CD4-positive, alpha-beta T cell (primary cell): ENCODE measurements around the gene IRAK4. TPM values are rescaled to one million over a fixed set of nuclear protein-coding genes. Genes with fewer than 3 reads are reported as not detected.

Source experiments
- ATAC-seq: fragments of 200-7000 bp; cut with Tn5 transposase; one replicate; pipeline ENCODE4 v1.10.0; 2022; ENCODE audit warnings: mild to moderate bottlenecking; ENCODE audit not compliant: poor library complexity
- CTCF ChIA-PET: fragments of 350-600 bp; sonication (Branson Sonifier 250); formaldehyde crosslinking; loops from one replicate; lab custom pipeline; 2021; ENCODE audit warnings: antibody characterized with exemption, inconsistent platforms; lab: Charles Lee
- POLR2A ChIA-PET: fragments of 350-600 bp; sonication (Branson Sonifier 250); formaldehyde crosslinking; loops from one replicate; lab custom pipeline; 2021; ENCODE audit warnings: antibody characterized with exemption, inconsistent platforms; lab: Charles Lee
- DNase-seq, 14 experiments: peaks; one replicate each; pipeline ENCODE4 v3.0.0-alpha.2; 2013 to 2020; ENCODE audit warnings: mixed read lengths in 2 of 14
- H3K27ac ChIP-seq, 2 donors: one replicate each; pipeline versions ENCODE4 v1.5.1 to v1.7.0; 2013; ENCODE audit warnings: low read length in 2 of 2, low read depth in 1 of 2, mild to moderate bottlenecking in 1 of 2
- H3K27me3 ChIP-seq, 2 experiments: 1 replicate in 1 of 2; 2 replicates in 1 of 2; pipeline versions ENCODE4 v1.6.1 to v1.7.0; 2013; ENCODE audit warnings: low read length in 2 of 2, control low read depth in 1 of 2, mild to moderate bottlenecking in 1 of 2, moderate library complexity in 1 of 2; ENCODE audit not compliant: insufficient read depth in 2 of 2, control insufficient read depth in 1 of 2
- H3K36me3 ChIP-seq: one replicate; pipeline ENCODE4 v1.6.1; 2013; ENCODE audit warnings: low read length, control low read depth; ENCODE audit not compliant: insufficient read depth
- H3K4me1 ChIP-seq: one replicate; pipeline ENCODE4 v1.6.1; 2013; ENCODE audit warnings: low read length, control low read depth; ENCODE audit not compliant: insufficient read depth
- H3K4me3 ChIP-seq: one replicate; pipeline ENCODE4 v1.5.1; 2013; ENCODE audit warnings: mild to moderate bottlenecking, low read length, moderate library complexity
- H3K9me3 ChIP-seq, 2 experiments: 1 replicate in 1 of 2; 2 replicates in 1 of 2; pipeline versions ENCODE4 v1.6.1 to v1.7.0; 2013; ENCODE audit warnings: low read length in 2 of 2, mild to moderate bottlenecking in 2 of 2, control low read depth in 1 of 2, moderate library complexity in 1 of 2; ENCODE audit not compliant: control insufficient read depth in 1 of 2, insufficient read depth in 1 of 2
- H3K27ac Mint-ChIP-seq: one replicate; pipeline ENCODE4 v1.8.0; 2020; ENCODE audit warnings: mixed read lengths
- H3K27me3 Mint-ChIP-seq: one replicate; pipeline ENCODE4 v1.8.0; 2021; ENCODE audit warnings: mixed read lengths
- H3K36me3 Mint-ChIP-seq: one replicate; pipeline ENCODE4 v1.8.0; 2021; ENCODE audit warnings: low read depth, mixed read lengths
- H3K4me1 Mint-ChIP-seq: one replicate; pipeline ENCODE4 v1.8.0; 2021; ENCODE audit warnings: low read depth, mixed read lengths
- H3K4me3 Mint-ChIP-seq: one replicate; pipeline ENCODE4 v1.8.0; 2020; ENCODE audit warnings: mild to moderate bottlenecking, mixed read lengths
- H3K9me3 Mint-ChIP-seq: one replicate; pipeline ENCODE4 v1.8.0; 2020; ENCODE audit warnings: mixed read lengths
- CTCF ChIP-seq: fragments of 200-600 bp; IDR thresholded peaks from one replicate; pipeline ENCODE4 v1.8.0; 2022; ENCODE audit warnings: antibody characterized with exemption, mild to moderate bottlenecking
- intact Hi-C, 2 experiments: fragments of 100-400 bp; cut with DNase I in 1 of 2; cut with micrococcal nuclease in 1 of 2; formaldehyde crosslinking; loops; one replicate each; pipeline versions ENCODE4 v1.15.1 to v1.9.0; 2023 to 2025; cut with DNase I, micrococcal nuclease
- total RNA-seq, 174 experiments: library from RNA in 2 of 174; stranded (reverse) in 2 of 174; gene quantifications; one replicate each; pipeline ENCODE4 v1.2.3 and lab custom pipeline; 2021 to 2026

IRAK4 gene
- total RNA-seq, 2 experiments from 2014 or later = 27.3 to 29.0 TPM

- ATAC-seq (no peak), DNase-seq (no peak)
- CTCF ChIA-PET = interaction anchor here (0.9 to 2.3 kb wide), 2 partner anchors 8 to 17 kb away, joined by 4 to 6 read pairs; partner anchors contain the start of gene TWF1
- no peak overlapping the region for H3K27ac ChIP-seq
- H3K27ac Mint-ChIP-seq = no peak overlapping the region
- H3K36me3 ChIP-seq = peaks cover 77% of the 10 kb centered on the region
- intact Hi-C loops = no loop called here
- POLR2A ChIA-PET = no interaction called here
- no peaks in the 10 kb centered on the region for H3K27me3 ChIP-seq
- H3K9me3 ChIP-seq = peaks cover 0 to 4% of the 10 kb centered on the region in 2 experiments
- H3K9me3 Mint-ChIP-seq = no peaks in the 10 kb centered on the region
- no peak overlapping the region for H3K4me3 Mint-ChIP-seq
- H3K36me3 Mint-ChIP-seq = peaks cover 81% of the 10 kb centered on the region
- H3K4me3 ChIP-seq = no peak overlapping the region
- no peak for TF ChIP-seq CTCF
- H3K4me1 Mint-ChIP-seq = peaks cover 13% of the 10 kb centered on the region
- no peaks in the 10 kb centered on the region for H3K4me1 ChIP-seq
- no peaks in the 10 kb centered on the region for H3K27me3 Mint-ChIP-seq
Measured at GRCh38 chr12:43797561-43798217, 38.9 kb downstream of the IRAK4 start.

- no peak for TF ChIP-seq CTCF
- ChIA-PET CTCF (interaction anchor here (1.1 to 3.4 kb wide), 7 partner anchors 9 to 77 kb away, joined by 3 to 16 read pairs (median 5); partner anchors contain the start of gene IRAK4), POLR2A (interaction anchor here (0.8 to 5.2 kb wide), 8 partner anchors 11 to 77 kb away, joined by 3 to 153 read pairs (median 9); partner anchors contain the start of genes IRAK4, PUS7L and TMEM117)
- Mint-ChIP-seq H3K27ac (peak overlapping the region; percentile 97), H3K4me3 (peak overlapping the region; percentile 100), H3K27me3 (no peaks in the 10 kb centered on the region), H3K9me3 (no peaks in the 10 kb centered on the region), H3K36me3 (peaks cover 48% of the 10 kb centered on the region), H3K4me1 (peaks cover 48% of the 10 kb centered on the region)
- Histone ChIP-seq H3K27ac (peak overlapping the region; percentile 75 to 94), H3K4me3 (peak overlapping the region; percentile 89), H3K9me3 (no peaks in the 10 kb centered on the region), H3K4me1 (no peaks in the 10 kb centered on the region), H3K27me3 (no peaks in the 10 kb centered on the region), H3K36me3 (peaks cover 36% of the 10 kb centered on the region)
- peak; percentile 35 for ATAC-seq
- intact Hi-C loops = loop anchor here in 1 of 2 experiments (1.0 kb wide), 1 partner anchor 30 kb away; no protein-coding TSS in a partner anchor
- peak in 4 of 14 experiments; percentile 5 to 45 (median 38) for DNase-seq
Measured at GRCh38 chr12:43805149-43805859, 46.6 kb downstream of the IRAK4 start.

- Mint-ChIP-seq H3K4me1 (peaks cover 48% of the 10 kb centered on the region), H3K27ac (peak within 1 kb of the TSS; percentile 97), H3K36me3 (peaks cover 40% of the 10 kb centered on the region), H3K27me3 (no peaks in the 10 kb centered on the region), H3K9me3 (no peaks in the 10 kb centered on the region), H3K4me3 (peak within 1 kb of the TSS; percentile 100)
- ChIA-PET CTCF (interaction anchor here (1.1 to 3.4 kb wide), 7 partner anchors 10 to 76 kb away, joined by 3 to 16 read pairs (median 6); partner anchors contain the start of gene IRAK4), POLR2A (interaction anchor here (0.7 to 5.2 kb wide), 11 partner anchors 10 to 1041 kb away, joined by 3 to 153 read pairs (median 6); partner anchors contain the start of genes IRAK4, PUS7L and TMEM117)
- H3K36me3 ChIP-seq = peaks cover 28% of the 10 kb centered on the region
- H3K27ac ChIP-seq = peak within 1 kb of the TSS; percentile 87 to 94
- ATAC-seq (peak; percentile 78), DNase-seq (peak; percentile 66 to 92 (median 80))
- H3K9me3 ChIP-seq = no peaks in the 10 kb centered on the region
- no peaks in the 10 kb centered on the region for H3K4me1 ChIP-seq
- TF ChIP-seq CTCF = no peak
- no peaks in the 10 kb centered on the region for H3K27me3 ChIP-seq
- intact Hi-C loops = loop anchor here (1.0 to 2.0 kb wide), 3 partner anchors 27 to 47 kb away; partner anchors contain the start of genes IRAK4 (in 1 of the 2) and PUS7L (in 1 of the 2)
- H3K4me3 ChIP-seq = peak within 1 kb of the TSS; percentile 89
Measured at GRCh38 chr12:43805860-43806736, 47.3 kb downstream of the IRAK4 start, which contains the start of gene TWF1. Gene TWF1 (minus strand): TSS chr12:43806317. CDS start chr12:43806245, 72 bp downstream.
